HG02678 (cell line): ENCODE results near the gene SLCO3A1.
A peak's percentile ranks its signal among the peaks of the same experiment; 100 is the strongest.
"Not testable (repeated sequence)": the region's sequence is repeated elsewhere in the genome, so short reads cannot be mapped to it uniquely, and the experiment has no call there.

Experiments
- ATAC-seq: cut with Tn5 transposase; IDR thresholded peaks from one replicate; pipeline ENCODE4 v1.9.1; 2021; ENCODE audit warnings: mild to moderate bottlenecking, moderate library complexity; ENCODE audit not compliant: unreplicated experiment

The SLCO3A1 gene

GRCh38 chr15:92061511-92062195, 208.1 kb downstream of the SLCO3A1 start:
- ATAC-seq: no peak

- ATAC-seq: no peak
Observed at GRCh38 chr15:92062505-92062904, 209.0 kb downstream of the SLCO3A1 start.

- ATAC-seq: peak; percentile 35
Observed at GRCh38 chr15:92068121-92068520, 214.6 kb downstream of the SLCO3A1 start.

GRCh38 chr15:92069308-92070250, 216.1 kb downstream of the SLCO3A1 start:
- ATAC-seq: peak; percentile 53

DNA sequence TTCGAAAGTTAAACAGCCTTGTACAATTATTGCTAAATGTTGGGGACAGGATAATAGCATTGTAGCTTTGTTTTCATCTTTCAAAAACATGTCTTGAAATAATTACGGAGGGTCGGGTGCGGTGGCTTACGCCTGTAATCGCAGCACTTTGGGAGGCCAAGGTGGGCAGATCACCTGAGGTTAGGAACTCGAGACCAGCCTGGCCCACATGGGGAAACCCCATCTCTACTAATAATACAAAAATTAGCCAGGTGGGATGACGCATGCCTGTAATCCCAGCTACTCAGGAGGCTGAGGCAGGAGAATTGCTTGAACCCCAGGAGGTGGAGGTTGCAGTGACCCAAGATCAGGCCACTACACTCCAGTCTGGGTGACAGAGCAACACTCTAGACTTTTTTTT, 216.7 kb downstream of the SLCO3A1 start:
- not testable (repeated sequence) for ATAC-seq

DNA sequence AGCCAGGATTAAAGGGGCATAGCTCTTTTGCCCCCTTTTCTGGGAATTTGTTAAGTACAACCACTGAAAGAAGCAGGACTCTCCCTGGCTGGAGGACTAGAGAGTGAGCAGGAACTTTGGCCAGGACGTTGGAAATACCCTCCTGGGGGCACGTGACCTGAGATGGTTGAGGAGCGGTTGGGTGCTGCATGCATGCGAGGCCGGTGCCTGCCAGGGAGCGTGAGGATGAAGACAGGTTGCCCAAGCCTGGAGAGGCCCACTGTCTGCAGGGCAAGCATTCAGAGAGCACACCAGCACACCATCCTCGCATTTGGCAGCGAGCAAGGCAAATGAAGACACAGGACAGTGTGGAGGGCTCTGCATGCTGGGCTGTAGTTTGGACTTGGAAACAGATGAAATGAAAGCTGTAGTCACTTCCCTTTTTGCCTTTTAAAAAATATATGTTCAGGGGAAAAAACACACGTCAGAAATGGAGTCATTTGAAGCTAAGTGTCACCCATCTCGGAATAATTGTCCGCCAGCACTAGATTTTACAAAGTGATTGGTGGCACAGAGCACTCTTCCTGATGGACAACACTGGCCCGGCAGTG, 217.6 kb downstream of the SLCO3A1 start:
- no peak for ATAC-seq

DNA sequence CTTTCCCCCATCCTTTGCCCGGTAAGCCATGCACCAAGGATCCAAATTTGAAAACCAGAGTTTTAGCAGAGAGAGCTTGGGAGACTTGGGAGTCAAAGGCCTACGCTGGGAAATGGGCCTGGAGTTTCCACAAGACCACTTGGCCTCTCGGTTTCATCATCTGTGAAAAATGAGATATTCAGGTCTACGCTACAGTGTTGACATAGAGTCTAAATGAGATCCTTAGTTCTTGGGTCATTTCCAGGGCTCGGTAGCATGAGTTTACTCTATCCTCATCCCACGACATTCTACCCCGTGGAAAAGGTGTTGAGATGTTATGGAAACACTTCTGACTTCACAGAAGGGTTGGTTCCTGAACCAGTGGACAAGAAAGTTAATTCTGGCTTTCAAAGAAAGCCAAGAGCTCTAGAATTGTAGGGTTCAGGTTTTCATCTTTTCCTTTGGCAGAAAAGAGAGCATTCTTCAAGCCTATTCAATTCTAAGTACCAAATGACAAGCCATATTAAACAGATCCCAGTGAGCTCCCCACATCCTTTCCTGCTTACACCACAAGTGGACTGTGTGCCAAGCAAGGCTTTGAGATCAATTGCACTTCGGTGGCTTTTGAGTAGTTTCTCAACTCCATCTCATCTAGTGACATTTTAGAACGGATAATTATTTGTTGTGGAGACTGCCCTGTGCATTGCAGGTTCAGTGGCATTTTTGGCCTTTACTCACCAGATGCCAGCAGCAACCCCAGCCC, 219.7 kb downstream of the SLCO3A1 start:
- ATAC-seq: no peak

GRCh38 chr15:92074101-92074500, 220.6 kb downstream of the SLCO3A1 start:
- ATAC-seq: no peak

DNA sequence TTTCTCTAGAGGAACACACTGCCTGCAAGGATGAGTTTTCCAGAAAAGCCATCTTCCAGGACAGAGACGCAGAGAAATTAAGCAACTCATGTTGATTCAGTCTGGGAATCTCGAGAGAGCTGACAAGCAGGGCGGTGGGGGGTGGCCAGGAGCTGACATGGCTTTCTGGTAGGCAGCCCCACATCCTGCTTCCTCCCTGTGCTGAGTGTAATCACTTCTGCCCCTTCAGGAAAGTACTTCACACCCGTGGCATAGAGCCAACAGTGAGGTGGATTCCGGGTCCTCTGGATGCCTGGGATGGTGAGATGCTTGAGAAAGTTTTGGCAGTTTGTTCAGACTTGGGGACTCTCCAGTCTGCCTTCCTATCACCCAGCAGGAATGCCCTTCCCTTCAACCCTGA, 221.1 kb downstream of the SLCO3A1 start:
- ATAC-seq: no peak

GRCh38 chr15:92075764-92076163, 222.3 kb downstream of the SLCO3A1 start:
- ATAC-seq: no peak

GRCh38 chr15:92076541-92076940, 223.0 kb downstream of the SLCO3A1 start:
- ATAC-seq: no peak

- ATAC-seq: peak; percentile 54
Observed at GRCh38 chr15:92077353-92078085, 224.0 kb downstream of the SLCO3A1 start.

- ATAC-seq: no peak
Observed at GRCh38 chr15:92078270-92078669, 224.8 kb downstream of the SLCO3A1 start.

DNA sequence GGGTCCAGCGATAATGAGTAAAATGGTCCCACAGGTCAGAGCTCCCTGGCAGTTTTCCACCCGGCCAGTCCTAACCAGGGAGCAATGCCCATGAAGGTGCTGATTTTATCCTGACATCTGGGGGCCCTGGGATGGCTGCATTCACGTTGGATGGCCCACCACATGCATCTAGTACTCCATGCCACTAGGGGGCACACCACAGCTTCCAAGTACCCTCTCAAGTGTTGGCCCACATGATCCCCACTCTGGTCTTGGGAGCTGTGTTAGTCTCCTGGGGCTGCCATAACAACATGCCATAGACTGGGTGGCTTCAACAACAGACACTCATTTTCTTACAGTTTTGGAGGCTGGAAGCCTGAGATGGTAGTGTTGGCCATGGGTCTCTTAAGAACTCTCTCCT, 225.5 kb downstream of the SLCO3A1 start:
- no peak for ATAC-seq

DNA sequence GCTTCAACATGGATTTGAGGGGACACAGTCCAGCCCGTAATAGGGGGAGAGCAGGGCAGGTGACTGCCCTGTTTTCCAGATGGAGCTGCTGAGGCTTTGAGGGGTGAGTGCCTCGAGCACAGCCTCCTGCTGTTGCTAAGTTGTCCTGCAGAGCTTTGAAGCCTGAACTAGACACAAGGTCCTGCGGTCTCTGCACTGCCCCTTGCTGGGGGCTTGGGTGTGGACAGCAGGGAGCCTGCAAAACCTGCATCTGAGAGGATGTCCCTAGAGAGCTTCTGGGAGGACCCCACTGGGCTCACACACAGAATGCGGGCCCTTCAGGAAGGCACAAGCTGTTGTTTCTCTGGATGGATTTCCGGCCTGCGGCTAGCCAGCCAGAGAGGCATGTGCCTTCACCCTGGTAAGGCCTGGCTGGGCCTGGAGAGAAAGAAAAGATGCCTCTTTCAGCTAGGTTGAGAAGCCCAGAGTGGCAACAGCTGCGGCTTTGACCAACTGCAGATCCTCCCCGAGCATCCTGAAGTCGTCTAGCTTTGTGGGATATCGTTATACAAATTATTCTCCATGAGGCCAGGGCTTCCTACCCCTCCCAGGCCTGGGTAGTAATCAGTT, 226.2 kb downstream of the SLCO3A1 start:
- no peak for ATAC-seq

DNA sequence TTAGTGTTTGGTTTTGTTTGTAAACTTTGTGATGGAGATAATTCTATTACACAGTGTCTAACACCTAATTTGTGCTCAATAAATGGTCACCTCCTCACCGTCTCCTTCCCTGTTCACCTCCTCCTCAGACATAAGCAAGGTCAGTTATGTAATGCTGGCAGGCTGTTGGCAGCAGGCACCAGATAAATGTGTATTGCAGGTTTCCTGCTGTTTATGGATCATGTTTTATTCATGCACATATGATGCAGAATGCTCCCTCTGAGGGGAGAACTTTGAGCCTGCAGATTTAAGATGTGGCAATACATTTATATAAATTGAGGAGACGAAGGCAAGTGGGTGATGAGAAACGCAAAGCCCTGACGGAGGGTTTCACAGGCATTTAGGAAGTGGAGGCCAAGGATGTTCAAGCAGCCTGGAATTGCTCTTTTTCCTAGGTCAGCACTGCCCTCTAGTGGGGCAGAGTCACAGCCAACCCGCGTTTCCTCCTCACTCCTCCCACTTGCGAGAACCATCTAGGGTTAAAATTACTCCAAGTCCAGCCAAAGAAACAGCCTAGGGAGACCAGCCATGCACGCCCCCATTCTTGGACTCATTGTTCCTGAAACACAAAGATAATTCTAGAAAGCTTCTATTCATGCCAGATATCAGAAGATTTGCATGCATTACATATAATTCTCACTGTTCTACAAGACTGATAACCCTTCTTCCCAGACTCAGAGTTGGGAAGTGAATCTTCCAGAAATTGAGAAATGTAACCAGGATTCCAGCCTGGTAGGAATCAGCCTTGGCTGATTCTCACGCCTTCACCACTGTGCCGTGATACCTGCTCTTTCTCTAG, 228.7 kb downstream of the SLCO3A1 start:
- peak; percentile 60 for ATAC-seq

DNA sequence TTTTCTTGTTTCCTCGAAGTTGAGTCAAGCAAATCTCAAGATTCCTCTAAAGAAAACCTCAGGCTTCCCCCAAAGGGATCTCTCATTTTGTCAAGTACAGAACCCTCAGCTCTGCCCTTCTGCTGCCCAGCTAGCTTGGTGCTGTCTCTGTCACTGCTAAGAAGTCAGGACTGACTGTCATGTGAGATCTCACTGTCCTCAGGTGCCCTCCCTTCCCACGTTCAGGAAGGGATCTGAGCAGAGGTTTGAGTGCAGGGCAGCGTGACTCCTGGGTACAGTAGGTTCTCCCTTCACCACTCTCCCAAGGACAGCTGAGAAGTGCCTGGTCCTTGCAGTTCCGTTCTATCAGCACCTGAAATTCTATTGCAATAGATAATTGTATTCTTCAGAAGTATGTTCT, 229.7 kb downstream of the SLCO3A1 start:
- no peak for ATAC-seq

DNA sequence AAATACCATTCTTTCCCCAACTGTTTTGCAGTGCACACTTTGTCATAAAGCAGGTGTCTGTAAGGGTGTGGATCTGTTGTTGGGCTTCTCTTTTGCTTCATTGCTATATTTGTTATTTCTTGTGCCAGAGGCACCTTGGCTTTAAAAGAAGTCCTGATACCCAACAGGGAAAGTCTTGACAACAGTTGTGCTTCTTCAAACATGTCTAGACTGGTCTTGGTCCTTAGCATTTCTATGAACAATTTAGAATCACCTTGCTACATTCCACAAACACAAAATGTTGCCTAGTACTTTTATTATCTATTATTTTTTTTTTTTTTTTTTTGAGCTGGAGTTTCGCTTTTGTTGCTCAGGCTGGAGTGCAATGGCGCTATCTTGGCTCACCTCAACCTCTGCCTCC, 233.7 kb downstream of the SLCO3A1 start:
- no peak for ATAC-seq

- no peak for ATAC-seq
Observed at GRCh38 chr15:92091155-92091734, 237.7 kb downstream of the SLCO3A1 start.
